ENCODE data around the gene CR2.
A peak's percentile ranks its signal among the peaks of the same experiment; 100 is the strongest.
"Not testable (repeated sequence)": the region's sequence is repeated elsewhere in the genome, so short reads cannot be mapped to it uniquely, and the experiment has no call there.

Gene CR2

GRCh38 chr1:207453710-207454045 is 450 bp upstream of the CR2 start:
- DNase-seq, result no peak

DNA sequence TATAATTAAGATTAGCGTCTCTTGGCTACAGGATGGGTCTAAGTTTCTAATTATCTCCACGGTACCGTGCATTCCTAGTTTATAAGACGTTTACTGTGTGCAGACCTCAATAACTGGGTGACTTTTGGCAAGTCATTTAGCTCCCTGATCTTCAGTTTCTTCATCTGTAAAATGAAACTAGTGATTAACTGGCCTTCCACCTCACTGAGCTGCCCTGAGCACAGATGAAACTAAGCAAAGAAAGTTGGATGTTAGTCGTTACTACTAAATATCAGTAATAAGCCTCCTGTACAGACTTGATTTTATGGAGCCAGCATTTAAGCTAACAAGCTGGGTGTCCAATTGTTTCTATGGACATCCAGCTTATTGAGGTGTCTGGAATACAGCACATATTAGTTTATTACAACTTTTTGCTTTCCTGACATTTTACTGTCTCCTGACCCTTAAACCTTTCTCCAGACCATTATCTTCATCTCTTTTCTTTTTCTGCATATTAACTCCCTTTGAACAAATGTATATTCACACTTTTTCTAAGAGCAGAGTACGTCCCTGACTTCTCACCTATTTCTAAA is 1.1 kb downstream of the CR2 start:
- no peak for DNase-seq

DNA sequence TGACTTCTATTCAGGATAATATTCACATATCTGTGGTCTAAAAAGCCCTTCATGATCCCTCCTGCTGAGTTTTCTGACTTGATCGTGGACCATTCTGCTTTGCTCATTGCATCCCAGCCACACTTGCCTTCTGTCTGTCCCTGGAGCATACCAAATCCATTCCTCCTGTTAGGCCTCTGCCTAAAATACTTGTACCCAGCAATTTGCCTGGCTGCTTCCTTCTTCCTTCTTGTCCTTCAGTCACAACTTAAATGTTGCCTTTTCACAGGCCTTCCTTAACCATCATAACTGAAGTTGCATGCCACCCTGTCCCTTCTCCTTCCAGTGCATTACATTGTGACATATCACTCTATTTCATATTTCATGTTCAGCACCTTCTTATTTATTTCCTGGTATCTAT is 4.3 kb downstream of the CR2 start:
- DNase-seq, result no peak

GRCh38 chr1:207459008-207459407 is 4.9 kb downstream of the CR2 start:
- peak; percentile 35 for DNase-seq

GRCh38 chr1:207461649-207462048 is 7.5 kb downstream of the CR2 start:
- no peak for DNase-seq

- no peak for DNase-seq
Observed at GRCh38 chr1:207462535-207462934, 8.4 kb downstream of the CR2 start.

GRCh38 chr1:207463021-207463420 is 8.9 kb downstream of the CR2 start:
- no peak for DNase-seq

DNA sequence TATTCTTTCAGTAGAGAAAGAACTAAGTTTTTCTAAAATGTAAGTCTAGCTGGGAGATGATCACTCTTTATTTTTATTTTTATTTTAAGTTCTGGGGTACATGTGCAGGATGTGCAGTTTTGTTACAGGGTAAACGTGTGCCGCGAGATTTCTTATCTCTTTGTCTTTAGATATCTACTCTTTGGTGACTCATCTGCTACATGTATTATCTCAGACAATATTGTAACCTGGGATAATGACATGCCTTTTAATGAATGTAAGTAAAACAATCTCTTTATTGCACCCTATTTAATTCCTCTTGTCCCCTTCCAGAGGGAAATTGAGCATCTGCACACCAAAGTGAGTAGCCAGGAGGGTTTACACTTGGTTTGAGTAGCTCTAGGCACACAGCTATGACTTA is 9.4 kb downstream of the CR2 start:
- DNase-seq, result no peak

- peak; percentile 20 for DNase-seq
Observed at GRCh38 chr1:207470927-207471326, 16.8 kb downstream of the CR2 start.

DNA sequence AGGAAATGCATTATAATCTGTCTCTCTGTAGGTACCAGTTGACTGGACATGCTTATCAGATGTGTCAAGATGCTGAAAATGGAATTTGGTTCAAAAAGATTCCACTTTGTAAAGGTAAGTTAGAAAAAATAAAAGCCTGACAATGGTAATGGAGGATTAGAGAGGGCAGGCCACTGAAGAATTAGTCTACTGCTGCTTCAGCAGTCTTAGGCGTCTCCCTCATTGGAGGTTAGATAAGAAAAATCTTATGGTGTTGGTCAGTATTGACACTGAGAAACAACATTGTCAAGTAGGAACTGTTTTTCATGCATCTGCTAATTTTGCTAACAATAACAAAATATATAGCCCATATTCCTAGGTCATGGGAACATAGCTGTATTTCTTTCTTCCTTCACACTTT is 20.1 kb downstream of the CR2 start:
- no peak for DNase-seq

GRCh38 chr1:207486198-207486597 is 32.1 kb downstream of the CR2 start:
- DNase-seq, result no peak

GRCh38 chr1:207487636-207488035 is 33.5 kb downstream of the CR2 start:
- DNase-seq, result no peak

DNA sequence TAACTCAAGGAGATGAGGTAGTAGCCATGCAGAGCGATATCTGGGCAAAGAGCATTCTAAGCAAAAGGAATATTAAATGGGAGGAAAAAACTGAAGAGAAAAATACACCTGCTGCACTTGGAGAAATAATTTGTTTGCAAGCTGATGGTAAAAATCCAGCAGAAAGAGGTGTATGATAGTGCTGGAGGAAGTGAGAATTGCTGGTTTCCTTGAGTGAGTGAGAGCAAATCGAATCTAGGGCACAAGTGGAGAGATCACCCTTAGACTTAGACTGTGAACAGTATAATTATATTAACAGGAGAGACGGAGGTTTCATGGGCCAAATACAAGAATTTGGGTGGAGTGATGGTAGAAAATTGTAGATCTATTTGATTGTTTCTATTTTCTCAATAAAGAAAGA is 39.1 kb downstream of the CR2 start:
- DNase-seq, result no peak

DNA sequence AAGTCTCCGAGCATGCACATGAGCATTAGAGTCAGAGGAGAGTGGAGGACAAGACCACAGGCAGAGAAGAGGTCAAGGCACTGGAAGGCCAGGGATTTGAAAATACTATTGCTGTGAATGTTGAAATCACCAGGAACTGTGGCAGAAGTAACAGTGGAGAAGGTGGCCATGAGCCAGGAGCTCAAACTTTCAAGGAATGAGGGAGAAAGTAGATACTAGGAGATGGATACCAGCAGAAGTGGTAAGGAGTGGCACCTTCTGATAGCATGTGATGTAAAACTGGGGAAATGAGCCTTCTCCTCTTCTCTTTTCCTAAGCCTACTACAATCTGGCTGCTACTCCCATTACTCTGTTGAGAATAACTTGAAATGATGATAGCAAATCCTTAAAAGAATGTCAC is 40.0 kb downstream of the CR2 start:
- DNase-seq, result no peak

DNA sequence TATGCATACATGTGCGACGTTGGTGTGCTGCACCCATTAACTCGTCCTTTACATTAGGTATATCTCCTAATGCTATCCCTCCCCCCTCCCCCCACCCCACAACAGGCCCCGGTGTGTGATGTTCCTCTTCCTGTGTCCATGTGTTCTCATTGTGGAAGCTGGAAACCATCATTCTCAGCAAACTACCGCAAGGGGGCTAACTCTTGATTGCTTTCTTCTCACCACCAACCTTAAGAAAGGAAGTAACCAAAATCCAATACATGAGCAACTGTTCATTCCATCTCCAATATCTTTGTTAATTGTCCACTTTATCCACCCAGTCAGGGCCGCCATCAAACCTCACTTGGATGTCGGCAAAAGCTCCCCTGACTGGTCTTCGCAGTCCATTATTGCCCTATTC is 41.2 kb downstream of the CR2 start:
- DNase-seq, result not testable (repeated sequence)

DNA sequence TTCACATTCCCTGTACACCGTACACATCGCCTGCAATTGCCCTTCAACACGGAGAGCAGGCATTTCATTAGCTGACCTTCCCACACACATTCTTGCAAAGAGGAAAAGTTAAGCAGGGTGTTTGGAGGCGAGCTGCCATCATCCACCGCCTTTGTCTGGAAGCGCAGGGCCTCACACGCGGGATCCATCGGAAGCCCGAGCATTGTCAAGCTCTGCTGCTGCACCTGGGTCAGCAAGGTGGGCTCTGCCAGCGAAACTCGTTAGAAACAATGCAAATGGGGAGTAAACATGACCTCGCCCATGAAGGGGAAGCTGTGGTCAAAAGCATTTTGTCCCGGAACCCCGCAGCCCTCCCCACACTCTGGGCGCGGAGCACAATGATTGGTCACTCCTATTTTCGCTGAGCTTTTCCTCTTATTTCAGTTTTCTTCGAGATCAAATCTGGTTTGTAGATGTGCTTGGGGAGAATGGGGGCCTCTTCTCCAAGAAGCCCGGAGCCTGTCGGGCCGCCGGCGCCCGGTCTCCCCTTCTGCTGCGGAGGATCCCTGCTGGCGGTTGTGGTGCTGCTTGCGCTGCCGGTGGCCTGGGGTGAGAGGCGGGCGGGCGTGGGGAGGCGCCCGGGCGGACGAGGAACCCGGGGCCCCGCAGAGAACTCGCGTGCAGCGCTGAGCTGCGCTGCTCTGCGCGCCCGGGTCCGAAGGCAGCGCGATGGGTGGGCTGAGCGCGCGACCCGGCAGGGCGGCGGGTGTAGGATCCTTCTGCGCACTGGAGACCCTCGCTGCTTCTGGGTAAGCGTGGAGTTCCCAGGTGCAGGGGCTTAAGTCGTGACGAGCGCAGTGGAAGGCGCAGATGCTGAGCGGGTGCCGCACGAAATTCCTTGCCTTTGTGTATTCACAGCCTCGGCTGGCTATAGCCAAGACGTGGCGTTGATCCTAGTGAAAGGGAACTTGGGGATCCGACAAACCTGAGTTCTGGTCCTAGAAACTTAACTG is 42.0 kb downstream of the CR2 start, which contains the start of gene CR1:
Gene CR1 (plus strand): TSS at position 357 of the 992 bp plus-strand sequence. CDS start 111 bp downstream, at position 468.
- peak; percentile 51 for DNase-seq

DNA sequence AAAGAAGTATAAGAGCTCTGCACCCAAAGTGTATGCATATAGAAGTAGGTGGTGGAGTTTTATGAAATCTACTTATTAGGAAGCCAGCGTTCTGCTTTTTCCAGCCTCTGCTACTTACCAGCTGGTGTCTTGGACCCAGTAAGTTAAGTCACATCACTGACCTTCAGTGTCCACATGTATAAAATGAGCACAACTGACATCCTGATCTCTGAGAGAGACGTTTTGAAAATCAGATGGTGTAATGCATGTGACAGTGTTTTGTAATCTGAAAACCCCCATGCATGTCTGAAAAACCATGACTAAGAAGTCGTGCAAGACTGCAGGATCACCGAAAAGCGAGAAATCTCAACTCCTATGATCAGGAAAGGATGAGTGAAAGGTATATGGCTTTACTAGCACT is 43.8 kb downstream of the CR2 start:
- no peak for DNase-seq

- peak; percentile 69 for DNase-seq
Observed at GRCh38 chr1:207499573-207499972, 45.4 kb downstream of the CR2 start.

- no peak for DNase-seq
Observed at GRCh38 chr1:207500306-207500705, 46.2 kb downstream of the CR2 start.

GRCh38 chr1:207501071-207501470 is 46.9 kb downstream of the CR2 start:
- no peak for DNase-seq

DNA sequence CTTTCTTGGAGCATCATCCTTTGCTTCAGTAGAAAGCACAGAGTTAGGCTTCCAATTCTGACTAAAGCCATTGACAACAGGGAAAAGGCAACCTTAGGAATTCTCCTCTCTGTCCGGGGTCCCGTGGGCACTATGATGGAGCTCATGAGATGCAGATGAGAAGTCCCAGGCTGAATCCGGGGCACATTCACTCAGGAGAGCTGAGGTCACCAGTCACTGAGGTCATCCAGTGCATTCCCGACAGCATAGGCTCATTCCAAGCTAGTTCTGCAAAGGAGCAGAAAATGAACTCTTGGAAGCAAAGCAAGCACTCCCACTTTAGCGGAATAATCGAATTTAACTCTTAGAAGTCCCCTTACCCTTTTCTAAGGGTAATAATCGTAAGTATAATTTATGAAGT is 48.6 kb downstream of the CR2 start:
- no peak for DNase-seq

- DNase-seq, result no peak
Observed at GRCh38 chr1:207503950-207504349, 49.8 kb downstream of the CR2 start.

DNA sequence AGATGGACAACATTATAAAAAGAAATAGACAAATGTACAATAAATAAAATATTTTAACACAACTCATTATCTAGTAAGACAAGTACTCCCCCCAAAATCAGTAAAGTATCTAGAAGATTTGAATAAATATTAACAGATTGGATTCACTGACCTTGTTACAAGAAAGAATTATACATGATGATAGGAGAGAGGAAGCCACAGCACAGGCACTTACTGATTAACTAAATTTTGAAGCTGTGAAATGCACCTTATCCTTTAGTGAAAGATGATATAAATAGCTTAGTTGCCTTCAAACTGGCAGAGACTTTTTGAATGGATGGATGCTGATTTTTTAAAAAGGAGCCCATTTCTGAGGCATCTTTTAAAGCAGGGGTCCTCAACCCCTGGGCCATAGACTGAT is 50.3 kb downstream of the CR2 start:
- no peak for DNase-seq

DNA sequence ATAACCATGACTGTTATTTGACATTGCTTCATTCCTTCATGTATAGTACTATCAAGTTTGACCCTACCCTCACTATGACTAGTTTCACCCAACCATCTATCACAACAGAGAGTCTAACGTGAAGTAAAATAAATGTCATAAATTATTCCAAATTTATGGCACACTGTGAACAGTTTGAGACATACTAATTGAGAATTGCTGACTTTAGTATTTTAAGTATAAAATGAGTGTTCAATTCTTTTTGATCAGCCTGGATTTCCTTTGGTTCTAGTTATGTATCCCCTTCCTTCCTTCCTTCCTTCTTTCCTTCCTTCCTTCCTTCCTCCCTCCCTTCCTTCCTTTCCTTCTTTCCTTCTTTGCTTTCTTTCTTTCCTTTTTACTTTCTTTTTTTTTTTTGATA is 56.3 kb downstream of the CR2 start:
- no peak for DNase-seq

GRCh38 chr1:207514890-207515289 is 60.8 kb downstream of the CR2 start:
- no peak for DNase-seq
